Activated naive CD4-positive, alpha-beta T cell treated with anti-CD3 and anti-CD28 coated beads for 36 hours (primary cell): ENCODE results near the gene HAO2. TPM values are rescaled to one million over a fixed set of nuclear protein-coding genes. Genes with fewer than 3 reads are reported as not detected.
"Not testable (repeated sequence)": the region's sequence is repeated elsewhere in the genome, so short reads cannot be mapped to it uniquely, and the experiment has no call there.

ENCODE experiments used
- CTCF ChIA-PET: fragments of 350-600 bp; sonication (Branson Sonifier 250); formaldehyde crosslinking; loops from one replicate; lab custom pipeline; 2021; ENCODE audit warnings: antibody characterized with exemption; lab: Charles Lee
- DNase-seq: peaks from one replicate; pipeline ENCODE4 v3.0.0-alpha.2; 2020
- H3K27ac Mint-ChIP-seq: one replicate; pipeline ENCODE4 v1.8.0; 2021; ENCODE audit warnings: mild to moderate bottlenecking, mixed read lengths
- H3K27me3 Mint-ChIP-seq: one replicate; pipeline ENCODE4 v1.8.0; 2021; ENCODE audit warnings: low read depth, mixed read lengths
- H3K36me3 Mint-ChIP-seq: one replicate; pipeline ENCODE4 v1.8.0; 2021; ENCODE audit warnings: low read depth, mixed read lengths
- H3K4me1 Mint-ChIP-seq: one replicate; pipeline ENCODE4 v1.8.0; 2021; ENCODE audit warnings: low read depth, mixed read lengths
- H3K4me3 Mint-ChIP-seq: one replicate; pipeline ENCODE4 v1.8.0; 2021; ENCODE audit warnings: mild to moderate bottlenecking, moderate library complexity, mixed read lengths
- H3K9me3 Mint-ChIP-seq: one replicate; pipeline ENCODE4 v1.8.0; 2021; ENCODE audit warnings: mixed read lengths
- intact Hi-C: fragments of 100-400 bp; cut with micrococcal nuclease; formaldehyde crosslinking; loops from one replicate; pipeline ENCODE4 v1.15.1; 2023
- total RNA-seq, 2 experiments: library from RNA; stranded (reverse); gene quantifications; one replicate each; pipeline ENCODE4 v1.2.3, GENCODE V29; 2021

The HAO2 gene
- total RNA-seq, 2 experiments from 2014 or later = not detected

DNA sequence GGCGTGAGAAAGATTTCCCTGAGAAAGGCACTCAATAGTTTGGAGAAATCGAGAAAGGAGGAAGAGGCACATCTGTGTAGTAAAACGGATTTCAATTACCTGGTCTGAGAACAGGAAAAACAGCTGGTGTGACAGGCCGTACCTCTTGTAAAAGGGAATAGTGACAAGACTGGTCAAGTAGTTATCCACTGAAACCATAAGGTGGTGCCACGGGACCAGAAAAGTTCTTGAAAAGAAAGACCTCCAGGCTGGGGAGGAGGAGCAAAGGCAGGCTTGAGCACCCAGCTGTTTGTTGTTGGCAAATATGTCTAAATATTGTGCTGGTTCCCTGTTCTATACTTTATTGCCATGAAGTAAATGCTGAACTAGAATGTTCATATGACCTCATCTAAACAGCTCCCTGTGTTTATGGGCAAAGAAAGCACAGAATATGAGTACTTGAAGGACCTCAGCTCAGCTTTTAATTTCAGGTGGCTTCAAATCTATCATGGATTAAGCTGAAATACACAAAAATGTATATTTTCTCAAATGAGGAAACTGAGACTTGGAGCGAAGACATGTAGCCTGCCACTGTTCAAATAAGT, 4.0 kb downstream of the HAO2 start:
- no peaks in the 10 kb centered on the region for H3K9me3 Mint-ChIP-seq

DNA sequence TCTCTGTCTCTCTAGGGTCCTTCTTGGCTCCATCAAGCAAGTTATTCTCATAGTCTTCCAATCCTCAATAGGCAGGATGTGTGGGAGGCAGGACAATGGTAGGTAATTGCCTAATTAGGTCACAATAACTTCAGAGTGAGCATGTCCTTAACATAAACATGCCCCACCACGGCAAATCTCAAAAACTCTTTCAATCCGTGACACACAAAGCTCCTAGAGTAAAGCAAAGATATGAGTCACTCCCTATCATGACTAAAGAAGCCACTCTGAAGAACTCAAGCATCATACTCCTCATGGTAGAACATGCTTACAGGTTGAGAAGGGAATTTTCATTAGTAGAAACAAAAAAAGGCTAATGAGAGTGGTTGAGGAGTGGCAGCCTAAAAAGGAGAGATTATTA, 4.9 kb downstream of the HAO2 start:
- H3K27me3 Mint-ChIP-seq = peaks cover 18% of the 10 kb centered on the region
- DNase-seq = peak; percentile 16
- intact Hi-C loops = loop anchor here (5.0 kb wide), 2 partner anchors 231 to 234 kb away; partner anchors contain the start of gene WARS2
- no peak overlapping the region for H3K4me3 Mint-ChIP-seq
- no peaks in the 10 kb centered on the region for H3K9me3 Mint-ChIP-seq
- peaks cover 1% of the 10 kb centered on the region for H3K36me3 Mint-ChIP-seq
- peaks cover 14% of the 10 kb centered on the region for H3K4me1 Mint-ChIP-seq
- CTCF ChIA-PET = interaction anchor here (1.1 kb wide), 1 partner anchor 98 kb away, joined by 3 read pairs; no protein-coding TSS in a partner anchor
- no peak overlapping the region for H3K27ac Mint-ChIP-seq

More for the DNA sequence above, 4.0 kb downstream of the HAO2 start:
- CTCF ChIA-PET = interaction anchor here (1.1 kb wide), 1 partner anchor 98 kb away, joined by 3 read pairs; no protein-coding TSS in a partner anchor
- no peak overlapping the region for H3K4me3 Mint-ChIP-seq
- DNase-seq = peak; percentile 10
- peaks cover 14% of the 10 kb centered on the region for H3K4me1 Mint-ChIP-seq
- no peak overlapping the region for H3K27ac Mint-ChIP-seq
- peaks cover 1% of the 10 kb centered on the region for H3K36me3 Mint-ChIP-seq
- intact Hi-C loops = loop anchor here (5.0 kb wide), 2 partner anchors 230 to 235 kb away; partner anchors contain the start of gene WARS2
- H3K27me3 Mint-ChIP-seq = peaks cover 20% of the 10 kb centered on the region

DNA sequence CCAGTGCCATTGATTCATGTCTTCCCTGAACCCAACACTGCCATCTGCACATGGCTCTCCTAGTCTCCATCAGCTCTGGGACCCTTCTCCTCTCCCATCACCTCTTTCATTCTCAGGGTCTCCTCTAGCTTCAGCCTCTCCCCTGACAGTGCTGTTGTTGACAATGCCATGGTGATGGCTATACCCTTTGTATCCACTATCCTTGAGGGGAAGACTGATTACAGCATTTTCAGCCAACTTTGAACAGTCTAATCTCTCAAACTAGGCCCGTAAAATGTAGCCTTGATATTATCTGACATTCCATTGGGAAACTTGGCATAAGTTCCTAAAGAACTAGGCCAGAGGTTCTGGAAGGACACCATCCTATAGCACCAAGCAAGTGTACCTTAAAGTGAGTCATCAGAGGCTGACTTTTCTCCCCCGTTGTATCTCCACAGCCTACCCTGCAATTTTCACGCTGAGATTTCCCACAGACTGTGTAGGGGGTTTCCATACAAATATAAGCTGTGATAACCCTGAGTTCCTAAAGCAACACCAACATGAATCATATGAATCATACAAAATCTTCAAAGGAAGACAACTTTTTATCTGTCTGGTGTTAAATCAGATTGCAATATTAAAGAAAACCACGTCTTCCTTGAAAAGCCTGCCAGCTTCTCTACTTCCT, 5.8 kb downstream of the HAO2 start:
- Mint-ChIP-seq H3K4me3 (no peak overlapping the region), H3K9me3 (no peaks in the 10 kb centered on the region), H3K36me3 (peaks cover 1% of the 10 kb centered on the region), H3K4me1 (peaks cover 14% of the 10 kb centered on the region), H3K27ac (peak overlapping the region; percentile 42), H3K27me3 (peaks cover 13% of the 10 kb centered on the region)
- DNase-seq = peak; percentile 12
- intact Hi-C loops = loop anchor here (5.0 kb wide), 2 partner anchors 232 to 233 kb away; partner anchors contain the start of gene WARS2
- CTCF ChIA-PET = interaction anchor here (1.3 kb wide), 1 partner anchor 11 kb away, joined by 4 read pairs; no protein-coding TSS in a partner anchor

DNA sequence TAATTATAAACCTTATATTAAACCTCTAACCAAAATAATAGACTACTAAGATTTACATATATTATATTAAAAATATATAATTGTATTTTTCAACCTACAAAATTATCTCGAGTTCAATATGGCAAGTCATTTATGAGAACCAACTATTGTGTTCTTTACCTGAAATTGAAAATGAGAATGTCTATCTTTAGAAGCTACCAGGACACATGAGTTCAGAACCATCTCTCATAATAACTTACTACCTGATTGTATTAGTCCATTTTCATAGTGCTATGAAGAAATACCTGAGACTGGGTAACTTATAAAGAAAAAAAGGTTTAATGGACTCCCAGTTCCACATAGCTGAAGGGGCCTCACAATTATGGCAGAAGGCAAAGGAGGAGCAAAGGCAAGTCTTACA, 6.8 kb downstream of the HAO2 start:
- Mint-ChIP-seq H3K36me3 (peaks cover 1% of the 10 kb centered on the region), H3K4me1 (peaks cover 14% of the 10 kb centered on the region), H3K27ac (no peak overlapping the region), H3K4me3 (no peak overlapping the region), H3K27me3 (peaks cover 13% of the 10 kb centered on the region), H3K9me3 (no peaks in the 10 kb centered on the region)
- intact Hi-C loops = no loop called here
- CTCF ChIA-PET = interaction anchor here (0.6 to 1.3 kb wide), 2 partner anchors 10 to 31 kb away, joined by 3 to 4 read pairs; no protein-coding TSS in a partner anchor
- no peak for DNase-seq

DNA sequence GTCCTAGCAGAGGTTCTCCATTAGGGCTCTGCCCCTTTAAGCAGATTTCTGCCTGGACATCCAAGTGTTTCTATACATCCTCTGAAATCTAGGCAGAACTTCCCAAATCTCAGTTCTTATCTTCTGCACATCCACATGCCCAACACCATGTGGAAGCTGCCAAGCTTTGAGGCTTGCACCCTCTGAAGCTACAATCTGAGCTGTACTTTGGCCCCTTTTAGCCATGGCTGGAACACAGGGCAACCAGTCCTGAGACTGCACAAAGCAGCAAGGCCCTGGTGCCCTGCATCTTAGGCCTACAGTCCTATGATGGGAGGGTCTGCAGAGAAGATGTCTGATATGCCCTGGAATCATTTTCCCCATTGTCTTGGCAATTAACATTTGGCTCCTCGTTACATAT, 8.0 kb downstream of the HAO2 start:
- peaks cover 14% of the 10 kb centered on the region for H3K4me1 Mint-ChIP-seq
- DNase-seq = no peak
- no peaks in the 10 kb centered on the region for H3K9me3 Mint-ChIP-seq
- intact Hi-C loops = no loop called here
- H3K27ac Mint-ChIP-seq = no peak overlapping the region
- no peak overlapping the region for H3K4me3 Mint-ChIP-seq
- H3K36me3 Mint-ChIP-seq = peaks cover 1% of the 10 kb centered on the region
- peaks cover 9% of the 10 kb centered on the region for H3K27me3 Mint-ChIP-seq
- CTCF ChIA-PET = no interaction called here

DNA sequence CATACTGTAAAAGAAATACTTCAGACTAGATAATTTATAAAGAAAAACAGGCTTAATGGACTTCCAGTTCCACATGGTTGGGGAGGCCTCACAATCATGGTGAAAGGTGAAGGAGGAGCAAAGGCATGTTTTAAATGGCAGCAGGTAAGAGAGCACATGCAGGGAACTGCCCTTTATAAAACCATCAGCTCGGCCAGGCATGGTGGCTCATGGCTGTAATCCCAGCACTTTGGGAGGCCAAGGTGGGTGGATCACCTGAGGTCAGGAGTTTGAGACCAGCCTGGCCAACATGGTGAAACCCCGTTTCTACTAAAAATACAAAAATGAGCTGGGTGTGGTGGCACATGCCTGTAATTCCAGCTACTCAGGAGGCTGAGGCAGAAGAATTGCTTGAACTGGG, 9.0 kb downstream of the HAO2 start:
- intact Hi-C loops, H3K27me3 Mint-ChIP-seq, DNase-seq, H3K36me3 Mint-ChIP-seq, H3K9me3 Mint-ChIP-seq, H3K4me3 Mint-ChIP-seq, H3K27ac Mint-ChIP-seq: not testable (repeated sequence)
- peaks cover 14% of the 10 kb centered on the region for H3K4me1 Mint-ChIP-seq
- CTCF ChIA-PET = interaction anchor here (0.6 kb wide), 1 partner anchor 100 kb away, joined by 4 read pairs; no protein-coding TSS in a partner anchor

DNA sequence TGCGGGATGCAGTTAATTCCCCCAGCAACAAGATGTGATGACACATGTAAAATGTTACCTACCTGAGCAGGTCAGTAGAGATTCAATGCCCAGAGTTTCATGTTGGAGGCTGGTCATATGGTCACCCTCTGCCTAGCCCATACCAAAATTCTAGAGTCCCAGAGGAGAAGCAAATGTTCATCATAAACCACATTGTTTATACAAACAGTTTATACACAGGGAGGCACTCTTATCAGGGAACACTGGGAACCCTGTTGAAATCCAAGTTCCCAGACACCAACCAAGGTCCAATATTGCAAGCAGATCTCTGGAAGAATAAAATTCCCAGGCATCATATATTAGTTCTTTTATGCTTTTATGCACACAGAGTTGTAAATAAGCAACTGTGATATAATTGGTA, 10.5 kb downstream of the HAO2 start:
- CTCF ChIA-PET = no interaction called here
- DNase-seq = no peak
- H3K36me3 Mint-ChIP-seq = peaks cover 1% of the 10 kb centered on the region
- H3K27me3 Mint-ChIP-seq = peaks cover 5% of the 10 kb centered on the region
- no peak overlapping the region for H3K27ac Mint-ChIP-seq
- peaks cover 9% of the 10 kb centered on the region for H3K4me1 Mint-ChIP-seq
- H3K4me3 Mint-ChIP-seq = no peak overlapping the region
- intact Hi-C loops = no loop called here
- H3K9me3 Mint-ChIP-seq = no peaks in the 10 kb centered on the region

DNA sequence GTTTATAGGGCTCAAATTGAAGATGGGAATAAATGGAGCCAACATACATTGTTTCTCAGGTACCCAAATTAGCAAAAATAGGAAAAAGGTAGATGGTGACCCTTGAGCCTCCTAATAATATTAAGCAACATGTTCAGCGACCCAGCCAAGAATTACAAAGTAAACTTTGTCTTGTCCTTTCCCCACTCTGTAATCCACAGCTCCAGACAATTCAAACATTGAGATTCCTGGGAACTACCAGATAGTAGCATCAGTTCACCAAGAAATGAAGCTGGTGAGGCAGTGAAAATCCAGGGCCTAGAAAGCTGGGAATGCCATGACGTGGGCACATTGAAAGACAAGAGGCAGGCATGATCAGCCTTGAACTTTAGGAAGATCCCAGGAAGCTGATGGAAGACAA, 11.7 kb downstream of the HAO2 start:
- H3K4me3 Mint-ChIP-seq = no peak overlapping the region
- H3K27me3 Mint-ChIP-seq = peaks cover 5% of the 10 kb centered on the region
- H3K36me3 Mint-ChIP-seq = peaks cover 1% of the 10 kb centered on the region
- no peaks in the 10 kb centered on the region for H3K9me3 Mint-ChIP-seq
- CTCF ChIA-PET = interaction anchor here (1.2 kb wide), 1 partner anchor 11 kb away, joined by 3 read pairs; no protein-coding TSS in a partner anchor
- H3K4me1 Mint-ChIP-seq = no peaks in the 10 kb centered on the region
- intact Hi-C loops = no loop called here
- no peak for DNase-seq
- H3K27ac Mint-ChIP-seq = no peak overlapping the region

DNA sequence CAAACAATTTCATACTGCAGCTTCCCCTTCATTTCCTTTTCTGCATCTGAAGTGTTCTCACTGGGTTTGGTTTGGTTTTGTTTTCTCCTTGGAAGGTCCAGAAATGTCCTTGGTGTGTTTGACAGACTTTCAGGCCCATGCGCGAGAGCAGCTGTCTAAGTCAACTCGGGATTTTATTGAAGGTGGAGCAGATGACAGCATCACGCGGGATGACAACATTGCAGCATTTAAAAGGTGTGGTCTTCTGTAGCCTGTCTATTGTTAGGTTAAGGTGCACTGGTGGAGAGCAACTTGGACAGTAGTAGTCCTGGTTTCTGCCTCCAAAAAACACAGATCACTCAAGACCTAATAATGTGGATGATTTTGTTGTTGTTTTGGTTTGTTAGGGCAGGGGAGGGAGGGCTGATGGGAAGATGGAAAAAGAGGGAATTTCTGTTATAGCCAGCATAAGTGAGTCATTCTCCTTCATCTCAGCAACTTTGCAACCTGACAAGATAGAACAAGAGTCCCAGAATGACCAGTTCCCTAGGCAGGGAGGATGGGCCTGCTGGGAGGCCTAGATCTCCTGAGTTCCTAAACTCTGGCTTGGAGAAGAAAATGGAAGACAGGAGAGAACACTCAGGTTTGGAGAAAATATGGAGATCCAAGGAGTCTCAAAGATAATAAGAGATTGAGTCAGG, 12.5 kb downstream of the HAO2 start:
- intact Hi-C loops = no loop called here
- H3K27me3 Mint-ChIP-seq = peaks cover 5% of the 10 kb centered on the region
- H3K27ac Mint-ChIP-seq = no peak overlapping the region
- no peak for DNase-seq
- H3K9me3 Mint-ChIP-seq = no peaks in the 10 kb centered on the region
- no peak overlapping the region for H3K4me3 Mint-ChIP-seq
- H3K4me1 Mint-ChIP-seq = no peaks in the 10 kb centered on the region
- CTCF ChIA-PET = no interaction called here
- no peaks in the 10 kb centered on the region for H3K36me3 Mint-ChIP-seq

DNA sequence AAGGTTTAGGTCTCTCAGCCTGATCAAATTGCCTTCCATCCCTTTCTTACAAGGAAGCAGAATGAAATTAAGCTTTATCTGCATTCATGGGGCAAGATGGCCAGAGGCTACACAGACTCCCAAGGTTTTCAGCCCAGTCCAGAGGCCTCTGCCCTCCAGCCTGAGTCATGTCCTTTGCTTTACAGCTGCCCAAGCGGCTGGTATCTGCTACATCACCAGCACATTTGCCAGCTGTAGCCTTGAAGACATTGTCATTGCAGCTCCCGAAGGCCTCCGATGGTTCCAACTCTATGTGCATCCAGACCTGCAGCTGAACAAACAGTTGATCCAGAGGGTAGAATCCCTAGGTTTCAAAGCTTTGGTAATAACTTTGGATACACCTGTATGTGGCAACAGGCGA, 16.0 kb downstream of the HAO2 start:
- no peaks in the 10 kb centered on the region for H3K36me3 Mint-ChIP-seq
- no peaks in the 10 kb centered on the region for H3K4me1 Mint-ChIP-seq
- H3K9me3 Mint-ChIP-seq = no peaks in the 10 kb centered on the region
- no peak for DNase-seq
- CTCF ChIA-PET = no interaction called here
- intact Hi-C loops = no loop called here
- no peak overlapping the region for H3K27ac Mint-ChIP-seq
- H3K4me3 Mint-ChIP-seq = no peak overlapping the region
- peaks cover 3% of the 10 kb centered on the region for H3K27me3 Mint-ChIP-seq

DNA sequence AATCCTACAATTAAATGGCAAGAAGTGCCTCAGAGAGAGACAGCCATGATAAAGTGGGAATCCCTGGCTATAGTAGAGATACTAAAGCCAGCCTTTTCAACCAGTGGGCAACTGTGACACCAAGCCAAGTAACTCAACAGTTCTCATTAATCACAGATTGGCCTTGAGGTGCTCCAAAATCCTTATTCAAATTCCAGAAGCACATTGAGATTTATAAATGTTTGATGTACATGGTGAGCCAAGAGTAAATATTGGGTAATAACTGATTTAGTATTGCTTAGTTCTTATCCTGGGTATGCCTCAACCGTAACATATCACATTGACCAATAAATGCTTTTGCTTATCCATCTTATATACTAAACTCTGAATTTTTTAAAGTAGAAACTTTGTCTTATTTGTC, 17.1 kb downstream of the HAO2 start:
- intact Hi-C loops = no loop called here
- no peak for DNase-seq
- H3K36me3 Mint-ChIP-seq = no peaks in the 10 kb centered on the region
- CTCF ChIA-PET = interaction anchor here (0.9 kb wide), 1 partner anchor 10 kb away, joined by 4 read pairs; no protein-coding TSS in a partner anchor
- no peaks in the 10 kb centered on the region for H3K4me1 Mint-ChIP-seq
- no peaks in the 10 kb centered on the region for H3K9me3 Mint-ChIP-seq
- H3K27ac Mint-ChIP-seq = no peak overlapping the region
- H3K27me3 Mint-ChIP-seq = peaks cover 6% of the 10 kb centered on the region
- H3K4me3 Mint-ChIP-seq = no peak overlapping the region

DNA sequence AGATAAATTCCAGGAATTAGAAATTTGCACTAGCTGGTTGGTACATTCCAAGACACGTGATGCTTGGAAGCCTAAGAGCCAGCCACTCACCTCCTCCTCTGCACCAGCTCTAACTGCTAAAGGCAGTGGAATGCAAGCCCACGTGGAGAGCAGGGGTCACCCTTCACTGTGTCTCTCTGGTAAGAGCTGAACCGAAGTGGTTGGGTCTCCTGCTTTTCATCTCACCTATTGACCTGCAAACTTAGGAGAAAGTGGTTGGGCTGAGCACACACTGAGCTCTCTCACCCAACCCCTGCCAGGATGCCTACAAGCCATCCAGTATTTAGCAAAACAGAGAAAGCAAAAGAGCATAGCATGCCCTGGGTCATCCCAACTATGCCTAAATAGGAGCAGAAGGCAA, 19.3 kb downstream of the HAO2 start:
- no peak overlapping the region for H3K27ac Mint-ChIP-seq
- no peaks in the 10 kb centered on the region for H3K4me1 Mint-ChIP-seq
- no peak for DNase-seq
- H3K4me3 Mint-ChIP-seq = no peak overlapping the region
- peaks cover 6% of the 10 kb centered on the region for H3K27me3 Mint-ChIP-seq
- intact Hi-C loops = no loop called here
- no peaks in the 10 kb centered on the region for H3K9me3 Mint-ChIP-seq
- H3K36me3 Mint-ChIP-seq = no peaks in the 10 kb centered on the region
- CTCF ChIA-PET = no interaction called here
